Aorta (tissue), 5 donors: ENCODE results near the gene TBCC. TPM values are rescaled to one million over a fixed set of nuclear protein-coding genes. Genes with fewer than 3 reads are reported as not detected.

Experiments used
- ATAC-seq: fragments of 200-7000 bp; cut with Tn5 transposase; one replicate; pipeline ENCODE4 v1.9.1; 2022; ENCODE audit warnings: moderate library complexity; ENCODE audit not compliant: low FRiP score
- DNase-seq, 2 donors: peaks; one replicate each; pipeline ENCODE4 v3.0.0-alpha.2; 2020
- H3K27ac ChIP-seq, 2 donors: one replicate each; pipeline ENCODE4 v1.5.1; 2013; ENCODE audit warnings: low read length in 2 of 2, mild to moderate bottlenecking in 2 of 2, moderate library complexity in 2 of 2, control low read depth in 1 of 2, inconsistent platforms in 1 of 2, low read depth in 1 of 2
- H3K27me3 ChIP-seq, 2 donors: one replicate each; pipeline ENCODE4 v1.6.1; 2013; ENCODE audit warnings: control low read depth in 1 of 2, low read length in 1 of 2, mild to moderate bottlenecking in 1 of 2, moderate library complexity in 1 of 2; ENCODE audit not compliant: insufficient read depth in 2 of 2, control insufficient read depth in 1 of 2
- H3K36me3 ChIP-seq, 2 donors: one replicate each; pipeline ENCODE4 v1.6.1; 2013; ENCODE audit warnings: control low read depth in 1 of 2, low read length in 1 of 2, mild to moderate bottlenecking in 1 of 2; ENCODE audit not compliant: insufficient read depth in 2 of 2, control insufficient read depth in 1 of 2
- H3K4me1 ChIP-seq, 2 donors: one replicate each; pipeline ENCODE4 v1.6.1; 2013; ENCODE audit warnings: low read length in 2 of 2, control low read depth in 1 of 2, mild to moderate bottlenecking in 1 of 2, moderate library complexity in 1 of 2; ENCODE audit not compliant: insufficient read depth in 2 of 2, control insufficient read depth in 1 of 2
- H3K4me3 ChIP-seq, 2 donors: one replicate each; pipeline ENCODE4 v1.5.1; 2013; ENCODE audit warnings: low read length in 2 of 2, control low read depth in 1 of 2, mild to moderate bottlenecking in 1 of 2
- H3K9me3 ChIP-seq: one replicate; pipeline ENCODE4 v1.6.1; 2013; ENCODE audit warnings: mild to moderate bottlenecking, low read length; ENCODE audit not compliant: control insufficient read depth
- whole genome bisulfite sequencing, 2 donors: extraction: QIAGEN DNeasy Blood & Tissue Kit; methylation state at CpG; one replicate each; pipeline ENCODE4 v1.1.7; 2013; 5-methylcytosine and 5-hydroxymethylcytosine counted together
- intact Hi-C, 2 donors: fragments of 100-400 bp; cut with DNase I; formaldehyde crosslinking; loops; one replicate each; pipeline versions ENCODE4 v1.14.2 to v1.15.0; 2022
- polyA plus RNA-seq, 2 donors: library from polyadenylated mRNA; stranded (reverse); fragments of 200-250 nt; gene quantifications; one replicate each; pipeline ENCODE4 v1.2.3, GENCODE V29; 2013
- total RNA-seq, 2 donors: library from RNA; stranded (reverse); fragmentation: NEBNext Ultra II Directional; extraction: Animal tissue kit (Norgen Biotek cat#: 25700); gene quantifications; one replicate each; pipeline ENCODE4 v1.2.1, GENCODE V29; 2021
- donor health status: healthy with polysubstance abuse.
- donor health status: Bipolar disorder and iron deficiency.
- donor health status: DM: no; HTN: no; CAD: no.
- donor health status: DM: no; HTN: no; CAD: no.
- donor health status: DM: yes; HTN: yes; CAD: no.

TBCC gene
- total and polyA plus RNA-seq, 4 donors = 14.4 to 33.1 (median 16.4) TPM

DNA sequence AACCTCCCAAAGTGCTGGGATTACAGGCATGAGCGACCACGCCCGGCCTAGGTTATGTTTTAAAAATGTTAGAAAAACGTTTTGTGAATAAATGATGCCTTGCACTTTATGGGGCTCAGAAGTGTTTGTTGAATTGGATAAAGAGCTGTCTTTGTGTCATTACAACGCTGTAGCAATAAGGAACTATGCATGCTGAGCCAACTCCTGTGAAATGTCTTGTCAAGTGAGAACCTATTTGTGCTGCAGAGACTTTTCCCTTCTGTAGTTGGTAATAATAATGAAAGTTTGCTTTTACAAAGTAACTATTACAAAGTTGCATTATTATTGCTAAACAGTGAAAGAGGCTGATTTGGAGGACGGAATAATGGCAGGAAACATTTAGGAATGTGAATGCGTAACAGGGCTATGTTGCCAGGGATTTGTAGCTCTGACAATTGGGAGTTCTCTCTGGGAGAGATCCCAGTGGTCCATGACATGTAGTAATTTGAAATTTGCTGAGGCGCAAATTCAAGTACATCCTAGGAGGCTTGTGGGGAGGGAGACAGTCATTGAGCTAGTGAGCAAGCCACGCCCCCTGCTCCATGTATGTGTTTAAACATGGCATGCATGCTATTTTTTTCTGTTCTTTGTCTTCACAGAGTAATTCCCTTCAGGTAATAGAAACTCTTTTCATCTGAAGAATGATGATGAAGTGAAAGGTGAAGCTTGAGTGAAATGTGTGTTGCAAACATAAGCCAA is 19.2 kb upstream of the TBCC start:
- H3K4me3 ChIP-seq = no peak overlapping the region
- H3K36me3 ChIP-seq = peaks cover 0 to 2% of the 10 kb centered on the region in 2 donors
- ATAC-seq (no peak), DNase-seq (no peak)
- intact Hi-C loops = no loop called here
- no peaks in the 10 kb centered on the region for H3K9me3 ChIP-seq
- H3K4me1 ChIP-seq = no peaks in the 10 kb centered on the region
- 89 to 90% methylated on average over 9 of the region's 9 CpGs for WGBS, 2 donors
- H3K27me3 ChIP-seq = no peaks in the 10 kb centered on the region
- H3K27ac ChIP-seq = no peak overlapping the region

DNA sequence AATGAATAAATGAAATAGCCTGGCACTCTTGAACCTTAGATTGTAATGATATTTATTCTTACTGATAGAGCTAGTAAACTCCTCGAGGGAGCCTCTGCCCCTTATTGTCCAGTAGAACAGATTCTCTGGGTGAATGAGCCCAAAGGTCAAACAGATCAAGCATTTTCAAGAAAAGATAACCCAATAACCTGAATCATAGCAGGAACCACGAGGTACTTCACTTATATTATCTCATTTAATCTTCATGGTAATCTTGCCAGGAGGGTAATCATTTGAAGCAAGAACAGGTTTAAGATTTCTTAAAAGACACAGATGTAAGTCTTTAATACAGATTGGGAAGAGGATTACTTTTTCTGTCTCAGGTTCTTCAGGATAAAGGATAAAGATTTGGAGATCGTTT is 17.0 kb upstream of the TBCC start:
- Histone ChIP-seq H3K9me3 (no peaks in the 10 kb centered on the region), H3K36me3 (peaks cover 0 to 2% of the 10 kb centered on the region in 2 donors), H3K27me3 (no peaks in the 10 kb centered on the region), H3K4me3 (no peak overlapping the region), H3K4me1 (no peaks in the 10 kb centered on the region), H3K27ac (no peak overlapping the region)
- intact Hi-C loops = no loop called here
- ATAC-seq (no peak), DNase-seq (no peak)
- WGBS, 2 donors = 85 to 88% methylated on average over 3 of the region's 3 CpGs

DNA sequence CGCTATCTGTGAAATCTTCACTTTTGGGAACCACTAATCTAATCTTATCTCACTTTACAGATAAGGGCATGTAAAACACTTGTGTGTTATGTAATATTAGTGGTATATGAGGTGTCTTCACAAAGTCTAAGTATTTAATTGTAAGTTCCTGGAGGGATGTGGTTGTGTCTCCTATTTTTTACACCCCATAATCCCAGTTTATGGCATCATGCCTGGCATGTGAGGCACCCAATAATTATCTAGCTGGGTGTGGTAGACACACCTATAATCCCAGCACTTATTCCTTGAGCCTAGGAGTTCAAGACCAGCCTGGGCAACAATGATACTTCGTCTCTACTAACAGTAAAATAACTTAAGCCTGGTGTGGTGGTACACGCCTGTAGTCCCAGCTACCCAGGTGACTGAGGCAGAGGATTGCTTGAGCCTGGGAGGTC is 16.5 kb upstream of the TBCC start:
- H3K4me3 ChIP-seq = no peak overlapping the region
- WGBS, 2 donors = 85 to 95% methylated on average over 3 of the region's 3 CpGs
- DNase-seq = no peak
- no peak overlapping the region for H3K27ac ChIP-seq
- H3K36me3 ChIP-seq = peaks cover 0 to 2% of the 10 kb centered on the region in 2 donors
- no peaks in the 10 kb centered on the region for H3K9me3 ChIP-seq
- H3K4me1 ChIP-seq = no peaks in the 10 kb centered on the region
- H3K27me3 ChIP-seq = no peaks in the 10 kb centered on the region
- intact Hi-C loops = no loop called here
- ATAC-seq = no peak

DNA sequence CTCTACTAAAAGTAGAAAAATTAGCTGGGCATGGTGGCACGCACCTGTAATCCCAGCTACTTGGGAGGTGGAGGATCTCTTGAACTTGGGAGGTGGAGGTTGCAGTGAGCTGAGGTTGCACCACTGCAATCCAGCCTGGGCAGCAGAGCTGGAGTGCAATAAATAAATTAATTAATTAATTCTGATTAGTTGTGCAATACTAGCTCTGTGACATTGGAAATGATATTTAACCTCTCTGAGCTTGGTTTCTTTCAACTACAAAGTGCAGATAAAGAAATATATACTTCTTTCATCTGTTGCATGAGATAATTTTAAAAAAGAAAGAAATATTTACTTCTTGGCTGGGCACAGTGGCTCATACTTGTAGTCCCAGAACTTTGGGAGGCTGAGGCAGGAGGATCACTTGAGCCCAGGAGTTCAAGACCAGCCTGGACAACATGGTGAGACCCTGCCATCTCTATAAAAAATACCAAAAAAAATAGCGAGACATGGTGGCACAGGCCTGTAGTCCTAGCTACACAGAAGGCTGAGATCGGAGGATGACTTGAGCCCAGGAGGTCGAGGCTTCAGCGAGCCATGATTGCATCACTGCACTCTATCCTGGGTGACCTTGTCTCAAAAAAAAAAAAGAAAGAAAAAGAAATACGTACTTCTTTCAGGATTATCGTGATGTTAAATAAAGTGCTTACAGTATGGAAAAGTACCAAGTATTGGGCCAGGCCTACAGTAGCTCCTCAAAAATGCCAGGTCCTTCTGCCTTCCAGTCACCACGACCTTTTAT is 15.6 kb upstream of the TBCC start:
- Histone ChIP-seq H3K4me1 (no peaks in the 10 kb centered on the region), H3K36me3 (peaks cover 0 to 2% of the 10 kb centered on the region in 2 donors), H3K4me3 (no peak overlapping the region), H3K27ac (no peak overlapping the region), H3K9me3 (no peaks in the 10 kb centered on the region), H3K27me3 (no peaks in the 10 kb centered on the region)
- DNase-seq = no peak
- 83 to 88% methylated on average over 8 of the region's 8 CpGs for WGBS, 2 donors
- intact Hi-C loops = no loop called here
- ATAC-seq = no peak

DNA sequence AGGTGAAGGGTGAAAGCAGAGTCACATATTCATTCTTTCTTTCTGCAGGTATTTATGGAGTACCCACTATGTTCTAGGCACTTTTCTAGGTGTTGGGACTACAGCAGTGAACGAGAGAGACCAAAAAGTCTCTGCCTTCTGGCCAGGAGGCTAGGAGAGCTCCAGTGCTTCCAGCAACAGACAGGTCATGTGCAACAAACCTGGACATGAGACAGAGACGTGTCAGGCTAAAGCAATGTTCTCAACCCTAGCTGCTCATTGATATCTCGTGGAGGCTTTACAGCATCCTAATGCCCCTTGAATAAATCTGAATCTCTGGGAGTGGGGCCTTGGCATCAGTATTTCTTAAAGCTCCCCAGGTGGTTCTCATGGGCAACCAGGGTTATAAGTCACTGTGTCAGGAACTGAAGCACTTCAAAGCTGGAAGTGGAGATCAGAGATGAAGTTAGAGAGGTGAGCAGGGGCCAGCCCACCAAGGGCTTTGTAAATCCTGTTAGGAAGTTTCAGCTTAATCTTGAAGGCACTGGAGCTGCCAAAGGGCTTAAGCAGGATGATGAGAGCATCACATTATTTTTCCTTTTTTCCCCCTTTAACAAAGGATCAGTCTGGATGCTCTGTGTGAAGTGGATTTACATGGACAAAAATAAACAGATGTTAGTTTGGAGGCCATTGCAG is 13.0 kb upstream of the TBCC start:
- no peak for ATAC-seq
- Histone ChIP-seq H3K36me3 (peaks cover 0 to 2% of the 10 kb centered on the region in 2 donors), H3K4me1 (no peaks in the 10 kb centered on the region), H3K4me3 (no peak overlapping the region), H3K9me3 (no peaks in the 10 kb centered on the region), H3K27me3 (no peaks in the 10 kb centered on the region), H3K27ac (no peak overlapping the region)
- 87 to 91% methylated on average over 3 of the region's 3 CpGs for WGBS, 2 donors
- DNase-seq = no peak
- intact Hi-C loops = no loop called here

DNA sequence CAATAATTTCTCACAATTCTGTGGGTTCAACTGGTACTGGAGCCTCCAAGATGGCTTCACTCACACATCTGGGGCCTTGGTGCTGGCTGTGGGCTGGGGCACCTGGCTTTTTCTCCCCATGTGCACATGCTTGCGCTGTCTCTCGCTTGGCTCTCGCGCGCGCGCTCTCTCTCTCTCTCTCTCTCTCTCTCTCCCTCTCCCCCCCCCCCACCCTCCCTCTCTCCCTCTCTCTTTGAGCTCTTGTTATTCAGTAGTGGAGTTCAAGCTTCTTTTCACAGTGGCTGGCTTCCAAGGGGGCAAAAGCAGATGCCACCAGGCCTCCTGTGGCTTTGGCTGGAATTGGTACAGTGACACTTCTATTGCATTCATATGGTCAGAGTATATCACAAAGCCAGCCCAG is 10.8 kb upstream of the TBCC start:
- no peak for ATAC-seq
- Histone ChIP-seq H3K27me3 (no peaks in the 10 kb centered on the region), H3K4me1 (no peaks in the 10 kb centered on the region), H3K36me3 (peaks cover 0 to 2% of the 10 kb centered on the region in 2 donors), H3K27ac (no peak overlapping the region), H3K4me3 (no peak overlapping the region), H3K9me3 (no peaks in the 10 kb centered on the region)
- DNase-seq = peak in 1 of 2 donors; percentile 14
- intact Hi-C loops = no loop called here
- 93 to 94% methylated on average over 7 of the region's 7 CpGs for WGBS, 2 donors

DNA sequence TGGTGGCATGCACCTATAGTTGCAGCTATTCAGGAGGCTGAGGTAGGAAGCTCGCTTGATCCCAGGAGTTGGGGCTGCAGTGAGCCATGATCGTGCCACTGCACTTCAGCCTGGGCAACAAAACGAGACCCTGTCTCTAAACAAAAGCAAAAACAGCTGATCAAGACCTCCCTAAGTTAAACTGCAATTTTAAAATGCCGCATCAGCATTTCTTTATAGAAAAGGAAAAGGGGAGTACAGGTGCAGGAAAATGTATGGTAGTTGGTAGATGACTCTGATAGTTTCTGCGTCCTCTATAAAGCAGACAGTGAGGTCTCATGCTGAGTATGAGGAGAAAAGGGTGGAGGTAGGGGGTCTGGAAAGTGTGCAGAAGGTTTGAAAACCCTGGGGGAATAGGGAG is 8.9 kb upstream of the TBCC start:
- intact Hi-C loops = no loop called here
- ATAC-seq (no peak), DNase-seq (no peak)
- no peak overlapping the region for H3K27ac ChIP-seq
- H3K9me3 ChIP-seq = no peaks in the 10 kb centered on the region
- H3K4me3 ChIP-seq = no peak overlapping the region
- no peaks in the 10 kb centered on the region for H3K27me3 ChIP-seq
- 95 to 96% methylated on average over 5 of the region's 5 CpGs for WGBS, 2 donors
- no peaks in the 10 kb centered on the region for H3K36me3 ChIP-seq
- no peaks in the 10 kb centered on the region for H3K4me1 ChIP-seq

DNA sequence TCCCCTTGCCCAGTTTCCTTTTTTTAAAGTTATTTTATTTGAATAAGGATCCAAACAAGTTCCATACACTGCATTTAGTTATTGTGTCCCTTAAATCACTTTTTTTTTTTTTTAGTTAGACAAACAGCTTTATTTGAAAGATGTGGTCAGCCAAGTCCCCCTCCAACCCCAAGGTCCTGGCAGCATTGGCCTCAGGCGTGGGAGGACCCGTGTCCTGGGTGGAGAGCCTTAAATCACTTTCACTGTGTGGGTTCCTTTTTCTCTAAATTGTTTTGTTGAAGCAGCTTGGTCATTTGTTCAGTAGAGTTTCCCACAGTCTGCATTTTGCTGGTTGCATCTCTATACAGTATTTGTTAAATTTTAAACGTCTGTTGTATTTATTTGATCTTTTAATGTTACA is 5.2 kb upstream of the TBCC start:
- Histone ChIP-seq H3K27me3 (no peaks in the 10 kb centered on the region), H3K9me3 (no peaks in the 10 kb centered on the region), H3K36me3 (no peaks in the 10 kb centered on the region), H3K4me3 (no peak overlapping the region), H3K4me1 (no peaks in the 10 kb centered on the region), H3K27ac (no peak overlapping the region)
- intact Hi-C loops = no loop called here
- ATAC-seq = no peak
- 65 to 69% methylated on average over 3 of the region's 3 CpGs for WGBS, 2 donors
- DNase-seq = peak in 1 of 2 donors; percentile 6
